Testis (tissue), 3 donors: ENCODE results near the gene CCNY. TPM values are rescaled to one million over a fixed set of nuclear protein-coding genes. Genes with fewer than 3 reads are reported as not detected.

Experiments used
- DNase-seq: peaks from one replicate; pipeline ENCODE4 v3.0.0-alpha.2; 2019
- H3K27ac ChIP-seq, 2 donors: fragments of 200-600 bp; sonication (generic); one replicate each; pipeline ENCODE4 v1.5.1; 2019
- H3K27me3 ChIP-seq: fragments of 200-600 bp; sonication (generic); one replicate; pipeline ENCODE4 v1.5.1; 2019
- H3K36me3 ChIP-seq: fragments of 200-600 bp; sonication (generic); one replicate; pipeline ENCODE4 v1.5.1; 2017; ENCODE audit warnings: low read depth; ENCODE audit errors: missing control alignments
- H3K4me1 ChIP-seq: fragments of 200-600 bp; sonication (generic); one replicate; pipeline ENCODE4 v1.5.1; 2019
- H3K4me3 ChIP-seq, 2 donors: fragments of 200-600 bp; sonication (generic); one replicate each; pipeline ENCODE4 v1.5.1; 2017 to 2019
- H3K9me3 ChIP-seq: fragments of 200-600 bp; sonication (generic); one replicate; pipeline ENCODE4 v1.5.1; 2017
- POLR2A ChIP-seq: fragments of 450-650 bp; IDR thresholded peaks from one replicate; pipeline ENCODE4 v1.6.1; 2017; ENCODE audit warnings: antibody characterized with exemption, mild to moderate bottlenecking, moderate library complexity
- WGBS, 2 donors: methylation state at CpG; one replicate each; pipeline ENCODE4 v1.1.5; 2018; 5-methylcytosine and 5-hydroxymethylcytosine counted together
- intact Hi-C: fragments of 100-400 bp; cut with DNase I; formaldehyde crosslinking; loops from one replicate; pipeline ENCODE4 v1.15.1; 2023; ENCODE audit warnings: low total_unique reads
- polyA plus RNA-seq: library from polyadenylated mRNA; stranded (reverse); fragments of 350-450 nt; fragmentation: Illumina TruSeq; extraction: RNeasy Lipid Tissue Mini Kit (QIAGEN cat#74804); gene quantifications from one replicate; pipeline ENCODE4 v1.2.3, GENCODE V29; 2014; ENCODE audit warnings: low read depth, low replicate concordance; ENCODE audit not compliant: insufficient read depth
- total RNA-seq, 2 donors: library from RNA; depleted of rRNA; stranded (reverse); fragments of >200 nt; gene quantifications; one replicate each; pipeline ENCODE4 v1.2.3, GENCODE V29; 2016
- TF ChIP-seq, protein P1 (sequence below), 3 experiments: fragments of 450-650 bp in 2 of 3; fragments of 200-600 bp in 1 of 3; sonication (generic) in 1 of 3; IDR thresholded peaks; one replicate each; pipeline ENCODE4 v1.5.1; 2016 to 2019; ENCODE audit warnings: antibody characterized with exemption in 3 of 3, mild to moderate bottlenecking in 2 of 3, moderate library complexity in 1 of 3

The CCNY gene
- total and polyA plus RNA-seq, 3 donors from 2014 or later = 103 to 380 (median 132) TPM

DNA sequence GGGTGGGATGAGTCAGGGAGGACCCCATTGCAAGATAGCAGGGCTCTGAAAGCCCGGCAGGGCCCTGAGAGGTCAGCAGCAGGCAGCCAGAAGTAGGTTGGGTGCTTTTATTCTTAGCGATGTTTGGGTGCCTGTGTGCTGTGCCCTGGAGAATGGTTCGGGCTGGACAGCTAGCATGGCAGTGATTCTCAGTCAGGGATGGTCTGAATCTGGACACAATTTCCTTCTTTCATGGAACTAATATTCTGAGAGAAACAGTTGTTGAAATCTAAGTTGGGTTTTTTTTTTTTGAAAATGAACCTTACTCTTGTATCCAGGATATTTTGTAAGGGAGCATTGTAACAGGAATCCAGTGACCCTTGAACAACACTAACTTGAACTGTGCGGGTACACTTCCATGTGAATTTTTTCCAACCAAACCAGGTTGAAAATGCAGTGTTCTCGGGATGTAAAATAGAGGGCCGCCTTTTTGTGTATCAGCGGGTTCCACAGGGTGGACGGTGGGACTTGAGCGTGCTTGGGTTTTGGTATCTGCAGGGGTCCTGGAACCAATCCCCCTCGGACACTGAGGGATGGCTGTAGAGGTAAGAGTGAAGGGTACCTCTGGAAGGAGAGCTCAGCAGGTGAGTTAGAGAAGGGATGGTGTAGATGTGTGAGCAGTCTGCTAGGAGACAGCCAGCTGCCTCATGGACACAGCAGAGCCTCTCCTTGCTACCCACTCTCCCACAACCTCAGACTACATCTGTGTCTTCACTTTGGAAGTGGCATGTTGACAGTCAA is 12.5 kb downstream of the CCNY start:
- intact Hi-C loops = no loop called here
- TF ChIP-seq, protein P1, sequence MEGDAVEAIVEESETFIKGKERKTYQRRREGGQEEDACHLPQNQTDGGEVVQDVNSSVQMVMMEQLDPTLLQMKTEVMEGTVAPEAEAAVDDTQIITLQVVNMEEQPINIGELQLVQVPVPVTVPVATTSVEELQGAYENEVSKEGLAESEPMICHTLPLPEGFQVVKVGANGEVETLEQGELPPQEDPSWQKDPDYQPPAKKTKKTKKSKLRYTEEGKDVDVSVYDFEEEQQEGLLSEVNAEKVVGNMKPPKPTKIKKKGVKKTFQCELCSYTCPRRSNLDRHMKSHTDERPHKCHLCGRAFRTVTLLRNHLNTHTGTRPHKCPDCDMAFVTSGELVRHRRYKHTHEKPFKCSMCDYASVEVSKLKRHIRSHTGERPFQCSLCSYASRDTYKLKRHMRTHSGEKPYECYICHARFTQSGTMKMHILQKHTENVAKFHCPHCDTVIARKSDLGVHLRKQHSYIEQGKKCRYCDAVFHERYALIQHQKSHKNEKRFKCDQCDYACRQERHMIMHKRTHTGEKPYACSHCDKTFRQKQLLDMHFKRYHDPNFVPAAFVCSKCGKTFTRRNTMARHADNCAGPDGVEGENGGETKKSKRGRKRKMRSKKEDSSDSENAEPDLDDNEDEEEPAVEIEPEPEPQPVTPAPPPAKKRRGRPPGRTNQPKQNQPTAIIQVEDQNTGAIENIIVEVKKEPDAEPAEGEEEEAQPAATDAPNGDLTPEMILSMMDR (IDR thresholded peaks at IDR 0.05) = no peak
- no peak for TF ChIP-seq POLR2A
- Histone ChIP-seq H3K27ac (no peak overlapping the region), H3K27me3 (no peaks in the 10 kb centered on the region), H3K4me3 (no peak overlapping the region), H3K4me1 (peaks cover 25% of the 10 kb centered on the region), H3K9me3 (no peaks in the 10 kb centered on the region), H3K36me3 (no peaks in the 10 kb centered on the region)
- DNase-seq = no peak
- 80 to 84% methylated on average over 10 of the region's 10 CpGs for WGBS, 2 donors

DNA sequence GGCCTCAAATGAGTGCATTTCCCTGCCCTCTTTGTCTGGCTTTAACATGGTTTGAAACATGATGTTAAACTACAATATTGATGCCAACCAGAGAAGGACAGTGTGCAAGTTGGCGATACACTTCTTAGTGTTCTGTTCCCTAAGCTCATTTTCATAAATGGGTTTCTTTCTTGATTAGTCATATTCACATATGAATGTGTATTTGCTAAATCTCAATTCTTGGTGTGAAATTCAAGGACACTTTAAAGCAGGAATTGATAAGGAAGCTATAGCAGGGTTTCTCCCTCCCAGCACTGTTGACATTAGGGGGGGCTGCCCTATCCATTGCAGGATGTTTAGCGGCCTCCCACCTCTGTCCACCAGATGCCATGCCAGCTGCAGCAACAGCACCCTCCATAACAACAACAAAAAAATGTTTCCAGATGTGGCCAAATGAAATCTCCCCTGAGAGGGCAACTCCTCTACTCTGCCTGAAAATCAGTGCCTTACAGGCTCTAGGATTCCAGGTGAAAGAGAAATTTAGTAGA is 13.1 kb downstream of the CCNY start:
- intact Hi-C loops = no loop called here
- no peaks in the 10 kb centered on the region for H3K27me3 ChIP-seq
- 64 to 70% methylated on average over 2 of the region's 2 CpGs for WGBS, 2 donors
- TF ChIP-seq, protein P1 (IDR thresholded peaks at IDR 0.05) = no peak
- TF ChIP-seq POLR2A = no peak
- H3K4me1 ChIP-seq = peaks cover 25% of the 10 kb centered on the region
- no peak for DNase-seq
- no peak overlapping the region for H3K4me3 ChIP-seq
- H3K36me3 ChIP-seq = no peaks in the 10 kb centered on the region
- no peaks in the 10 kb centered on the region for H3K9me3 ChIP-seq
- no peak overlapping the region for H3K27ac ChIP-seq

DNA sequence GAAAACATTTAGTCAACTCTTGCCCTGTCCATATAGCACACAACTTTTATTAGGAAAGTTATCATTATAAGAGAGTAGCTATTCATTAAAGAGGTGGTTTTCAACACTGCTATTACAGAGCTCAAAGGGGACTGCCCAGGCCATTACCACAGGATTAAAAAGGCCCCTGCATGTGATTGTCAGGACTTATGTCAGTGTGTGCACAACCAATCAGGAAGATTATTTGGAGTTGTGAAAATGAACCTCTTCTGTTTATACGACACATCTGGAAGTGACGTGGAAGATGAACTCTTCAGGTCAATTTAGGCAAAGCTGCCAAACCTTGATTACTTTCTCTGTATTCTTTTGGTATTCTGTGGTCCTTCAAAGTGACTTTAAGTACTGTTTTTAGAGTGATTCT is 14.7 kb downstream of the CCNY start:
- no peak for TF ChIP-seq POLR2A
- TF ChIP-seq, protein P1 (IDR thresholded peaks at IDR 0.05) = no peak
- peaks cover 25% of the 10 kb centered on the region for H3K4me1 ChIP-seq
- H3K9me3 ChIP-seq = no peaks in the 10 kb centered on the region
- WGBS, 2 donors = 82 to 89% methylated on average over 2 of the region's 2 CpGs
- H3K27ac ChIP-seq = no peak overlapping the region
- no peaks in the 10 kb centered on the region for H3K27me3 ChIP-seq
- DNase-seq = no peak
- intact Hi-C loops = no loop called here
- H3K36me3 ChIP-seq = no peaks in the 10 kb centered on the region
- no peak overlapping the region for H3K4me3 ChIP-seq

DNA sequence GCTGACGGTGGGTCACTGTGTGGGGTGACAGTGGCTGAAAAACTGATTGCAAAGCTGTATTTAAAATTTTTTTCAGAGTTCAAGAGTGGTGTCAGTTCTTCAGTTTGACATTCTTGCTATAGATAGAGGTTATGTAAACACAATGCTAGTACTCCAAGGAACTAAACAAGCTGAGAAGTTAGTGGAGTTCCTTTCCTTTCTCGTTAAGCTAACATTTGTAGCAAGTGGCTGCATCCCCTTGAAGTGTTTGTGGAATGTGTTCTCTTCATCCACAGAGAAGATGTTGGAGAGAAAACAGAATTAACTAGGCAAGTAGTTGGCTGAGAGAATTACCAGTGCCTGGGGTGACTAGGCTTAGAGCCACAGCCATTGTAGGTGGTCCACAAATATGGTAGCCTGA is 15.8 kb downstream of the CCNY start:
- no peak overlapping the region for H3K4me3 ChIP-seq
- intact Hi-C loops = no loop called here
- no peaks in the 10 kb centered on the region for H3K9me3 ChIP-seq
- H3K27me3 ChIP-seq = no peaks in the 10 kb centered on the region
- TF ChIP-seq, protein P1 (IDR thresholded peaks at IDR 0.05) = no peak
- TF ChIP-seq POLR2A = no peak
- DNase-seq = no peak
- H3K36me3 ChIP-seq = no peaks in the 10 kb centered on the region
- no peak overlapping the region for H3K27ac ChIP-seq
- peaks cover 25% of the 10 kb centered on the region for H3K4me1 ChIP-seq
- WGBS, 2 donors = 63 to 67% methylated on average over 2 of the region's 2 CpGs

DNA sequence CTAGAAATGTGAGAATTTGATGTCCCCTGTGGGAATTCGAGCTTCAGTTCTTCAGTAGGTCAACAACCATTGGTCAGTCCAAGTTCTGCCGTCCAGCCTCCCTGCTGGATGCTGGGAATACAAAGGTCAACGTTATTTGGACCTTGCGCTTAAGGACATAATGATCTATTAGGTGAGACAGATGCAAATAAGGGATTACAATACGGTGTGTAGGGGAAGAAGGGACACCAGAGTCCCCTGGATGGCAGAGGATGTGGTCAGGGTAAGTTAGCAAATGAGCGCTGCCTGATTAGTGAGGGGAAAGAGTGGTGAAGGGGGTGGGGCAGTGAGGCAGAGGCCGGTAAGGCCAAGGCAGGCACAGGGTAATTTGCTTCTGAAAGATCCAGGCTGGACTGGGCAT is 16.2 kb downstream of the CCNY start:
- intact Hi-C loops = no loop called here
- Histone ChIP-seq H3K4me3 (no peak overlapping the region), H3K9me3 (no peaks in the 10 kb centered on the region), H3K36me3 (no peaks in the 10 kb centered on the region), H3K27me3 (no peaks in the 10 kb centered on the region), H3K27ac (no peak overlapping the region), H3K4me1 (peaks cover 23% of the 10 kb centered on the region)
- TF ChIP-seq POLR2A = no peak
- TF ChIP-seq, protein P1 (IDR thresholded peaks at IDR 0.05) = no peak
- WGBS, 2 donors = 78 to 90% methylated on average over 7 of the region's 7 CpGs
- no peak for DNase-seq
